ENCODE measurements around the gene BLOC1S5. TPM values are rescaled to one million over a fixed set of nuclear protein-coding genes. Genes with fewer than 3 reads are reported as not detected.

BLOC1S5 gene
- total and polyA plus RNA-seq, 9 of the 15 experiments (the other 6 are each of a cell fraction or from before 2014, with no cell fraction given): 8.5 to 41.0 (median 27.7) TPM

DNA sequence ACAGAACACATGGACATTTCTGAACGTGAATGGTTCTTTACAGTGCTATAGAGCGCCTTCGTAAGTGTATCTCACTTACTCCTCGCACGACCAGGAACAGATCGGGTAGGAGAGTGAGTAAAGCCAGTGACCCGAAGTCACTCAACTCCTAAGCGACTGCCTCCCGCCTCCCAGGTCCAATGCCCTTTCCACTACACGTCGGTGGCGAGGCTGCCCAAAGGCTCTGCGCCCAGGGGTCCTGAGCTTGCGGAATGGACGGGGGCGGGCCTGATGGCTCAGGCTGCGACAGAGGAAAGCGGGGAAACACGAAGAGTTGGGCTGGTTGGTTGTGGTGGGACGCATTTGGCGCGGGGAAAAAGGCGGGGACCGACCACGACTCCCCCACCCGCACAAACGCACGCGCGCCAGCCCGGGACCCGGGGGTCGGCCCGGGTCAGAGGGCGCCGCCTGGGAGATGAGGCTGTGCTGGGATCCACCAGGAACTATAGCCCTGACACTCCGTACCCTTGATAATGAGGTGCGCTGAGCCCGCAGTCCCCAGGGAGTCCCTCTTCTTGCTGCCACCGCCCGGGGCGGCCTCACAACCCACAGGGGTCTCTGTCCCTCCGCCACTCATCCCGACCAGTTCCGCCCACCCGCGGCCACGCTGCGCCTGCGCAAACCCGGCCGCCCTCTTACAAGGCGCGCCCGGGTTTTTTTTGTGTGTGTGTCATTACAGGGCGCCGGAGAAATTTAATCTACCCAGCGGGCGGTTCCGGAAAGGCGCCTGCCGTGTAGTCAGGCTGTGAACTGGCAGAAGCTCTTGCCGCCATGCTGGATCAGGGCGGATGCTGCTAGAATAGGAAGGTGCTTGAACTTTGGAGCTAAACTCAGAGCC, at the start of gene BLOC1S5 (continued):
- TF ChIP-seq CHAMP1 (IDR thresholded peaks at IDR 0.05) (0 out of 2 replicates have a peak, but pooled peaks have one; percentile 30), SNAPC5 (CRISPR knock-in tag; IDR thresholded peaks at IDR 0.05) (no peak), RBM25 (IDR thresholded peaks at IDR 0.05; ENCODE audit: low read depth, low read length, severe bottlenecking) (no peak), KLF13 (tag; IDR thresholded peaks at IDR 0.05; ENCODE audit: borderline replicate concordance, low read depth) (peak; percentile 89), SAP30 (IDR thresholded peaks at IDR 0.05; ENCODE audit: borderline replicate concordance, insufficient read depth, low read depth, low read length, poor library complexity, severe bottlenecking) (peak; percentile 84), HDAC1 (IDR thresholded peaks at IDR 0.05) (peak in 1 of 2 experiments; percentile 84; a peak in 2 of 4 replicates), SMC3 (conservative IDR thresholded peaks at IDR 0.05; ENCODE audit: insufficient read depth, low read depth, low read length) (no peak), E2F8 (IDR thresholded peaks at IDR 0.05; ENCODE audit: low read depth, partially characterized antibody) (peak; percentile 94), ESRRB (CRISPR knock-in tag; IDR thresholded peaks at IDR 0.05; ENCODE audit: borderline replicate concordance) (no peak), RAD21 (CRISPR knock-in tag; conservative IDR thresholded peaks at IDR 0.05 in 1 of 2, IDR thresholded peaks at IDR 0.05 in 1 of 2) (peak in 1 of 2 experiments; percentile 15; a peak in 2 of 4 replicates), CREM (IDR thresholded peaks at IDR 0.05; ENCODE audit: low read depth) (peak; percentile 99), ZBTB11 (CRISPR knock-in tag; IDR thresholded peaks at IDR 0.05) (peak in 1 of 3 experiments; percentile 79; a peak in 2 of 6 replicates)
- TF ChIP-seq, protein P1, sequence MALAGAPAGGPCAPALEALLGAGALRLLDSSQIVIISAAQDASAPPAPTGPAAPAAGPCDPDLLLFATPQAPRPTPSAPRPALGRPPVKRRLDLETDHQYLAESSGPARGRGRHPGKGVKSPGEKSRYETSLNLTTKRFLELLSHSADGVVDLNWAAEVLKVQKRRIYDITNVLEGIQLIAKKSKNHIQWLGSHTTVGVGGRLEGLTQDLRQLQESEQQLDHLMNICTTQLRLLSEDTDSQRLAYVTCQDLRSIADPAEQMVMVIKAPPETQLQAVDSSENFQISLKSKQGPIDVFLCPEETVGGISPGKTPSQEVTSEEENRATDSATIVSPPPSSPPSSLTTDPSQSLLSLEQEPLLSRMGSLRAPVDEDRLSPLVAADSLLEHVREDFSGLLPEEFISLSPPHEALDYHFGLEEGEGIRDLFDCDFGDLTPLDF (CRISPR knock-in tag; IDR thresholded peaks at IDR 0.05): peak; percentile 87; the same call in 1 of the 2 replicates
